Measurements from ENCODE around the gene KANSL1. TPM values are rescaled to one million over a fixed set of nuclear protein-coding genes. Genes with fewer than 3 reads are reported as not detected.
"Not testable (repeated sequence)": the region's sequence is repeated elsewhere in the genome, so short reads cannot be mapped to it uniquely, and the experiment has no call there.

The KANSL1 gene
- total RNA-seq, 2 donors from 2014 or later: 60.0 to 72.3 TPM

GRCh38 chr17:46025510-46026165 lies 167.6 kb downstream of the KANSL1 start:
- peaks cover under 1% of the 10 kb centered on the region for H3K36me3 ChIP-seq
- H3K27me3 ChIP-seq: no peaks in the 10 kb centered on the region
- no peak for DNase-seq
- H3K4me1 ChIP-seq: no peaks in the 10 kb centered on the region
- no peak overlapping the region for H3K27ac ChIP-seq
- no peaks in the 10 kb centered on the region for H3K9me3 ChIP-seq
- no peak overlapping the region for H3K4me3 ChIP-seq
- TF ChIP-seq, protein P1, sequence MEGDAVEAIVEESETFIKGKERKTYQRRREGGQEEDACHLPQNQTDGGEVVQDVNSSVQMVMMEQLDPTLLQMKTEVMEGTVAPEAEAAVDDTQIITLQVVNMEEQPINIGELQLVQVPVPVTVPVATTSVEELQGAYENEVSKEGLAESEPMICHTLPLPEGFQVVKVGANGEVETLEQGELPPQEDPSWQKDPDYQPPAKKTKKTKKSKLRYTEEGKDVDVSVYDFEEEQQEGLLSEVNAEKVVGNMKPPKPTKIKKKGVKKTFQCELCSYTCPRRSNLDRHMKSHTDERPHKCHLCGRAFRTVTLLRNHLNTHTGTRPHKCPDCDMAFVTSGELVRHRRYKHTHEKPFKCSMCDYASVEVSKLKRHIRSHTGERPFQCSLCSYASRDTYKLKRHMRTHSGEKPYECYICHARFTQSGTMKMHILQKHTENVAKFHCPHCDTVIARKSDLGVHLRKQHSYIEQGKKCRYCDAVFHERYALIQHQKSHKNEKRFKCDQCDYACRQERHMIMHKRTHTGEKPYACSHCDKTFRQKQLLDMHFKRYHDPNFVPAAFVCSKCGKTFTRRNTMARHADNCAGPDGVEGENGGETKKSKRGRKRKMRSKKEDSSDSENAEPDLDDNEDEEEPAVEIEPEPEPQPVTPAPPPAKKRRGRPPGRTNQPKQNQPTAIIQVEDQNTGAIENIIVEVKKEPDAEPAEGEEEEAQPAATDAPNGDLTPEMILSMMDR (IDR thresholded peaks at IDR 0.05): no peak
- intact Hi-C loops (cut with DNase I): no loop called here
- no peak overlapping the region for H3K9ac ChIP-seq (ENCODE audit: low read depth in 2 of 2, low read length in 2 of 2)

DNA sequence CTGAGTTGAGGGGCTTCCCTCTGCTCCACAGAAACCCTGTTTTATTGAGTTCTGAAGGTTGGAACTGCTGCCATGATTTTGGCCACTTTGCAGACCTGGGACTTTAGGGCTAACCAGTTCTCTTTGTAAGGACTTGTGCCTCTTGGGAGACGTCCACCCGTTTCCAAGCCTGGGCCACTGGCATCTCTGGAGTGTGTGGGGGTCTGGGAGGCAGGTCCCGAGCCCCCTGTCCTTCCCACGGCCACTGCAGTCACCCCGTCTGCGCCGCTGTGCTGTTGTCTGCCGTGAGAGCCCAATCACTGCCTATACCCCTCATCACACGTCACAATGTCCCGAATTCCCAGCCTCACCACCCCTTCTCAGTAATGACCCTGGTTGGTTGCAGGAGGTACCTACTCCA lies 168.2 kb downstream of the KANSL1 start:
- no peak overlapping the region for H3K27ac ChIP-seq
- H3K36me3 ChIP-seq: no peaks in the 10 kb centered on the region
- no peaks in the 10 kb centered on the region for H3K9me3 ChIP-seq
- TF ChIP-seq, protein P1 (IDR thresholded peaks at IDR 0.05): no peak
- intact Hi-C loops (cut with DNase I): no loop called here
- H3K9ac ChIP-seq (ENCODE audit: low read depth in 2 of 2, low read length in 2 of 2): no peak overlapping the region
- DNase-seq: no peak
- no peak overlapping the region for H3K4me3 ChIP-seq
- no peaks in the 10 kb centered on the region for H3K27me3 ChIP-seq
- H3K4me1 ChIP-seq: no peaks in the 10 kb centered on the region

DNA sequence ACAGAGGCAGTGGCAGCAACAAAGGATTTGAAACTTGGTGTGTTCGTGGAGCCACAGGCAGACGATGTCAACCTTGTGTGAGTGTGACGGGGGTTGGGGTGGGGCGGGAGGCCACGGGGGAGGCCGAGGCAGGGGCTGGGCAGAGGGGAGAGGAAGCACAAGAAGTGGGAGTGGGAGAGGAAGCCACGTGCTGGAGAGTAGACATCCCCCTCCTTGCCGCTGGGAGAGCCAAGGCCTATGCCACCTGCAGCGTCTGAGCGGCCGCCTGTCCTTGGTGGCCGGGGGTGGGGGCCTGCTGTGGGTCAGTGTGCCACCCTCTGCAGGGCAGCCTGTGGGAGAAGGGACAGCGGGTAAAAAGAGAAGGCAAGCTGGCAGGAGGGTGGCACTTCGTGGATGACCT lies 168.6 kb downstream of the KANSL1 start:
- TF ChIP-seq, protein P1 (IDR thresholded peaks at IDR 0.05): no peak

GRCh38 chr17:46023783-46024388 lies 169.3 kb downstream of the KANSL1 start:
- Histone ChIP-seq H3K27me3 (no peaks in the 10 kb centered on the region), H3K27ac (no peak overlapping the region), H3K9ac (ENCODE audit: low read depth in 2 of 2, low read length in 2 of 2) (no peak overlapping the region), H3K4me3 (no peak overlapping the region), H3K36me3 (no peaks in the 10 kb centered on the region), H3K4me1 (no peaks in the 10 kb centered on the region), H3K9me3 (no peaks in the 10 kb centered on the region)
- intact Hi-C loops (cut with DNase I): no loop called here
- TF ChIP-seq, protein P1 (IDR thresholded peaks at IDR 0.05): no peak
- no peak for DNase-seq

More for the DNA sequence above, 168.6 kb downstream of the KANSL1 start:
- Histone ChIP-seq H3K4me1 (no peaks in the 10 kb centered on the region), H3K36me3 (no peaks in the 10 kb centered on the region), H3K4me3 (no peak overlapping the region), H3K27ac (no peak overlapping the region), H3K27me3 (no peaks in the 10 kb centered on the region), H3K9me3 (no peaks in the 10 kb centered on the region), H3K9ac (ENCODE audit: low read depth in 2 of 2, low read length in 2 of 2) (no peak overlapping the region)
- intact Hi-C loops (cut with DNase I): no loop called here
- no peak for DNase-seq

GRCh38 chr17:46023366-46023765 lies 169.9 kb downstream of the KANSL1 start:
- DNase-seq; H3K4me1 ChIP-seq; H3K9ac ChIP-seq (ENCODE audit: low read depth in 2 of 2, low read length in 2 of 2); intact Hi-C loops (cut with DNase I); H3K27me3 ChIP-seq; H3K27ac ChIP-seq; H3K36me3 ChIP-seq; H3K9me3 ChIP-seq; H3K4me3 ChIP-seq: not testable (repeated sequence)

DNA sequence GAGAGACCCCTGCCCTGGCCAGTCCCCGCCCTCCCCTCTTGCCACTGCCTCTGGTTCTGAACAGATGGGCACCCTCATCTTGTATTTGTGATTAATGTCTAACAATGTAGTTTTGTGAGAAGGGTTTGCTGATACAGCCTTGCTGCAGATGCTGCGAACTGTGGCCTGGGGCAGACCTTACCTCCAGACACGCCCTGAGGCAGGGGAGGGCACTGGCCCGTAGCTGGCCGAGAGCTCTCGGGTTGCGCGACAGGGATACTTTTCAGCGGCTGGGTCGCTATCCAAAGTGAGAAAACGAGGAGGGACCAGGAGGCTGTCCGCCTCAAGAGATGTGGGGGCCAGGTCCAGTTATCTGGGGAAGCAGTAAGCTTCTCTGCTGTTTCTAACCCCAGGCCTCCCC lies 172.2 kb downstream of the KANSL1 start:
- H3K27ac ChIP-seq: no peak overlapping the region

More for the DNA sequence above, 172.2 kb downstream of the KANSL1 start:
- Histone ChIP-seq H3K36me3 (no peaks in the 10 kb centered on the region), H3K9me3 (no peaks in the 10 kb centered on the region), H3K9ac (ENCODE audit: low read depth in 2 of 2, low read length in 2 of 2) (no peak overlapping the region), H3K4me3 (no peak overlapping the region), H3K27me3 (no peaks in the 10 kb centered on the region), H3K4me1 (no peaks in the 10 kb centered on the region)
- TF ChIP-seq, protein P1 (IDR thresholded peaks at IDR 0.05): no peak
- intact Hi-C loops (cut with DNase I): no loop called here
- DNase-seq: no peak
